Ishikawa (cell line): ENCODE measurements around the gene TSC1.

Source experiments
- CEBPB ChIP-seq: IDR thresholded peaks from 2 replicates; pipeline ENCODE4 v1.6.1; 2012
- CREB1 ChIP-seq: IDR thresholded peaks from 2 replicates; pipeline ENCODE4 v1.6.1; 2012; ENCODE audit warnings: low read depth
- EGR1 ChIP-seq: IDR thresholded peaks from 2 replicates; pipeline ENCODE4 v1.6.1; 2012
- EP300 ChIP-seq: IDR thresholded peaks from 2 replicates; pipeline ENCODE4 v1.6.1; 2012; ENCODE audit warnings: borderline replicate concordance
- FOXM1 ChIP-seq: IDR thresholded peaks from 2 replicates; pipeline ENCODE4 v1.6.1; 2012; ENCODE audit warnings: low read depth, borderline replicate concordance
- NFIC ChIP-seq: IDR thresholded peaks from 2 replicates; pipeline ENCODE4 v1.6.1; 2012
- RAD21 ChIP-seq: IDR thresholded peaks from 2 replicates; pipeline ENCODE4 v1.6.1; 2012; ENCODE audit warnings: low read depth
- REST ChIP-seq: IDR thresholded peaks from 2 replicates; pipeline ENCODE4 v1.6.1; 2012; ENCODE audit warnings: low read depth, mild to moderate bottlenecking
- TAF1 ChIP-seq: IDR thresholded peaks from 2 replicates; pipeline ENCODE4 v1.6.1; 2012; ENCODE audit warnings: low read depth, mild to moderate bottlenecking
- TCF12 ChIP-seq: IDR thresholded peaks from 2 replicates; pipeline ENCODE4 v1.6.1; 2012; ENCODE audit warnings: low read depth
- TEAD4 ChIP-seq: IDR thresholded peaks from 2 replicates; pipeline ENCODE4 v1.6.1; 2012
- YY1 ChIP-seq: IDR thresholded peaks from 2 replicates; pipeline ENCODE4 v1.6.1; 2012; ENCODE audit warnings: low read depth
- ZBTB7A ChIP-seq: IDR thresholded peaks from 2 replicates; pipeline ENCODE4 v1.6.1; 2012; ENCODE audit warnings: low read depth
- TF ChIP-seq, protein P1 (sequence below): IDR thresholded peaks from 2 replicates; pipeline ENCODE4 v1.6.1; 2012
- TF ChIP-seq, protein P2 (sequence below): IDR thresholded peaks from 2 replicates; pipeline ENCODE4 v1.6.1; 2012

Gene TSC1

DNA sequence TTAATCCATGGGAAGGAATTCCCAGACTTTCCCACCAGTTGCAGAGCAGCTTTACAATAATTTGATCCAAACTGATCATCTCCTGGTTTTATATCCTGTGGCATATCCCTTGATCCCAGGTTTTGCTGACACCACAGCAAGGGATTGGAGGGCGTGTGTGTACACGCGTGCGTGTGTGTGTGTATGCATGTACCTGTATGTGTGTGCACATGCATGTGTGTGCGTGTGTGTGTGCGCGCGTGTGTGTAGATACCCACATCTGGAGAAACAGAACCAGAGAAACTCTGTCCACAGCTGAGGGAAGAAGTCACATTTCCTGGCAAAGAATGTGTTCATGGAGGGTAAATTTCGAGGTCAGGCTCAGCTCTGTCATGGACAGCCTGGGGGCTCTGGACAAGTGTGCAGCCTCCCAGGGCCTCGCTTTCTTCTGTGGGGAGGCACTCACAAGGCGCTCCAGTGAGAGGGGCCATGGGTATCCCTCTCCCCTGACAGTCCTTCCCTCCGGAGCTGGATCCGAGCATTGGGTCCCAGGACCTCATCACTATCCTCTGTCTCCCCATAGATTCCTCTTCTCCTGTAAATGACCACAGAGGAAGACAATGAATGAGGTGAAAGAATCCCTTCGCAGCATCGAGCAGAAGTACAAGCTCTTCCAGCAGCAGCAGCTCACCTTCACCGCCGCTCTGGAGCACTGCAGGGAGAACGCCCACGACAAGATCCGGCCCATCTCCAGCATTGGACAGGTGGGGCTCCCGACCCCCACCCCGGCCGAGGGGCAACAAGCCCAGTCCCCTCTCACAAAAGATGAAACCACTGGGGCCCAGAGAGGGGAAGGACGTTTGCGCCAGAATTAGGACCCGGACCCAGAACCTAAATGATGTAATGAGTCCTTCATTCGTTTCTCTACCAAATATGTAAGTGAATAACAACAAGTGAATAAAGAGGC lies 60.8 kb downstream of the TSC1 start:
- no peak for TF ChIP-seq CEBPB
- TF ChIP-seq ZBTB7A: no peak
- TF ChIP-seq EGR1: no peak
- TF ChIP-seq, protein P1, sequence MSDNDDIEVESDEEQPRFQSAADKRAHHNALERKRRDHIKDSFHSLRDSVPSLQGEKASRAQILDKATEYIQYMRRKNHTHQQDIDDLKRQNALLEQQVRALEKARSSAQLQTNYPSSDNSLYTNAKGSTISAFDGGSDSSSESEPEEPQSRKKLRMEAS: no peak
- TF ChIP-seq, protein P2, sequence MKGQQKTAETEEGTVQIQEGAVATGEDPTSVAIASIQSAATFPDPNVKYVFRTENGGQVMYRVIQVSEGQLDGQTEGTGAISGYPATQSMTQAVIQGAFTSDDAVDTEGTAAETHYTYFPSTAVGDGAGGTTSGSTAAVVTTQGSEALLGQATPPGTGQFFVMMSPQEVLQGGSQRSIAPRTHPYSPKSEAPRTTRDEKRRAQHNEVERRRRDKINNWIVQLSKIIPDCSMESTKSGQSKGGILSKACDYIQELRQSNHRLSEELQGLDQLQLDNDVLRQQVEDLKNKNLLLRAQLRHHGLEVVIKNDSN: no peak
- TF ChIP-seq REST: no peak
- no peak for TF ChIP-seq TAF1
- TF ChIP-seq TCF12: no peak
- TF ChIP-seq FOXM1: no peak
- TF ChIP-seq NFIC: no peak
- no peak for TF ChIP-seq RAD21
- TF ChIP-seq TEAD4: no peak
- no peak for TF ChIP-seq EP300
- TF ChIP-seq YY1: no peak
- no peak for TF ChIP-seq CREB1

GRCh38 chr9:132882616-132883015 lies 61.8 kb downstream of the TSC1 start:
- TF ChIP-seq CREB1 (no peak), TEAD4 (no peak), YY1 (no peak), NFIC (no peak), RAD21 (no peak)

- no peak for TF ChIP-seq NFIC
- no peak for TF ChIP-seq YY1
Observed at GRCh38 chr9:132881826-132882225, 62.6 kb downstream of the TSC1 start.

DNA sequence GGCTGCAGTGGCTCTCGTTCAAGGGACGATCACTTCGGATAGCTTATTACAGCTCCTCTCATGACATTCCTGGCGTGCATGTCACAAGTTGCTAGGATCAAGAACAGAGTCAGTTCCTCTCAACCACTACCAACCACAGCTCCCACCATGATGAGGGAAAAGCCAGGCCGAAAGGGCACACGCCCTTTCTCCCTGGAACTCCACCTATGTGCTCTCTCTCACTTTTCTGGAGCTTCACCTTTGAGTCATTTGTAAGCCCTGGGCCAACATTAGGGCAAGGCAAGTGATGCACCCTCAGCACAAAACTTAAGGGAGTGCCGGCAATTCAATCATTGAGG lies 64.1 kb downstream of the TSC1 start:
- TF ChIP-seq CREB1: no peak
- no peak for TF ChIP-seq TAF1
- TF ChIP-seq EP300: no peak
- TF ChIP-seq CEBPB: no peak
- TF ChIP-seq, protein P2: no peak
- TF ChIP-seq ZBTB7A: no peak
- no peak for TF ChIP-seq RAD21
- no peak for TF ChIP-seq FOXM1
- TF ChIP-seq REST: no peak
- no peak for TF ChIP-seq TCF12
- TF ChIP-seq, protein P1: no peak
- no peak for TF ChIP-seq YY1
- TF ChIP-seq NFIC: no peak

DNA sequence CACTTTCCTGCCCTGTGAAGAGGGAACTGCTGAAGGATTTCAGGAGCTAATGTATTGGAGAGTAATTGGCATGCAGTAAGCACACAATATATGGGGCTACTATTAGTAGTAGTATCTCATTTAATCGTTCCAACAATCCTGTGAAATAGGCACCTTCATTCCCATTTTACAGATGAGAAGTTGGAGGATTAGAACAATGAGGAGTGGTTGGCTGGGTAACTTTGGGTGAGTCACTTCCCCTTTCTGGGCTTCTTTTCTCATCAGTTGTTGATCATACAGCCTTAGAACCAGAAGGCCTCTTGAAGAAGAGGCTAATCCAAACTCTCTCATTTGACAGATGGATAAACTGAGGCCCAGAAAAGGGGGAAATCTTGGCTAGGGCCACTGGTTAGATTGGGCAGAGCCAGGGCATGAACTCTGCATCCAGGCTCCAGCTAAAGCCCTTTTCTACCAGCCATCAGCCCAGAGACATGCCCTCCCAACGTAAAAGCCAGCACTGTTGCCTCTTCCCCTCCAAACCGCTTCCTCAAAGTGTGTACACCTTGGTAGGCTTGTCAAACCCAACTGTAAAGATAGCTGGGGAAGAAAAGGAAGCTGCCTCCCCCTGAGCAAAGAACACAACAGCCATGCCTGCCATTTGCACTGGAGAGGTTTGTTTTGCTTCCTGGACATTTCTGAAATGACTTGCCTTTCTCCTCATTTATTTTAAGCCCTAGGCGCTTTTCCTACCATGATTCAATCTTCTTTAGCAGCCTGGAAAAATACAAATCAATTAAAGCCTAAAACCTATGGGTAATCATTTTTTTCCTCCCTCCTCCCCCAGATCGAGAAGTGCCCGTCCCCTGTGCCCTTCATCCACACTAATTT lies 64.7 kb downstream of the TSC1 start:
- TF ChIP-seq NFIC (no peak), FOXM1 (no peak), EGR1 (no peak), CEBPB (no peak), EP300 (no peak), REST (no peak)
- TF ChIP-seq, protein P1: no peak
